SU-DHL-6 (cell line): ENCODE results near the gene TMEM178B.

ENCODE experiments used
- H2AFZ ChIP-seq: fragments of 200-600 bp; sonication (generic); 2 replicates; pipeline ENCODE4 v1.6.1; 2014; ENCODE audit warnings: low read depth, mild to moderate bottlenecking, moderate library complexity, mixed read lengths, antibody characterized with exemption, low read length; ENCODE audit not compliant: severe bottlenecking
- H3F3A ChIP-seq: fragments of 200-600 bp; shearing (Covaris generic); 2 replicates; pipeline ENCODE4 v1.6.0; 2016; ENCODE audit warnings: antibody characterized with exemption, mild to moderate bottlenecking; ENCODE audit not compliant: insufficient read depth
- H3K27ac ChIP-seq: fragments of 200-600 bp; sonication (generic); 2 replicates; pipeline ENCODE4 v1.5.1; 2016; ENCODE audit warnings: low read depth, mild to moderate bottlenecking, low read length, moderate library complexity, mixed read lengths
- H3K27me3 ChIP-seq: fragments of 200-600 bp; sonication (generic), shearing (Covaris generic); 2 replicates; pipeline ENCODE4 v1.6.0; 2014; ENCODE audit warnings: mild to moderate bottlenecking, low read length
- H3K36me3 ChIP-seq: fragments of 200-600 bp; sonication (generic); 2 replicates; pipeline ENCODE4 v1.6.1; 2014; ENCODE audit warnings: mild to moderate bottlenecking, low read length, mixed read lengths
- H3K4me2 ChIP-seq: fragments of 300-600, 200-600 bp; shearing (Covaris generic), sonication (generic); 2 replicates; pipeline ENCODE4 v1.6.0; 2014; ENCODE audit warnings: low read length, low read depth, mild to moderate bottlenecking; ENCODE audit not compliant: poor library complexity, severe bottlenecking
- H3K4me3 ChIP-seq: fragments of 200-600 bp; sonication (generic); 2 replicates; pipeline ENCODE4 v1.5.1; 2014; ENCODE audit warnings: antibody characterized with exemption, low read length, mild to moderate bottlenecking, mixed read lengths; ENCODE audit not compliant: insufficient read depth, poor library complexity, severe bottlenecking
- H3K79me2 ChIP-seq: fragments of 200-600 bp; sonication (generic); 2 replicates; pipeline ENCODE4 v1.6.1; 2014; ENCODE audit warnings: mild to moderate bottlenecking, low read length, moderate library complexity; ENCODE audit not compliant: insufficient read depth
- H3K9ac ChIP-seq: fragments of 200-600 bp; sonication (generic); 2 replicates; pipeline ENCODE4 v1.7.0; 2014; ENCODE audit warnings: mild to moderate bottlenecking, low read length
- H3K9me2 ChIP-seq: fragments of 200-600 bp; sonication (generic); replicated peaks from 2 replicates; pipeline ENCODE4 v1.6.1; 2014; ENCODE audit warnings: low read length; ENCODE audit not compliant: insufficient read depth
- H3K9me3 ChIP-seq: fragments of 200-600 bp; sonication (generic); 2 replicates; pipeline ENCODE4 v1.6.1; 2014; ENCODE audit warnings: low read length, mixed read lengths; ENCODE audit not compliant: insufficient read depth
- H4K20me1 ChIP-seq: fragments of 200-600 bp; sonication (generic); 2 replicates; pipeline ENCODE4 v1.6.1; 2014; ENCODE audit warnings: low read depth, mild to moderate bottlenecking, antibody characterized with exemption, low read length, moderate library complexity, mixed read lengths
- CTCF ChIP-seq: fragments of 200-600 bp; sonication (generic); IDR thresholded peaks from one replicate; pipeline ENCODE4 v1.5.1; 2017; ENCODE audit warnings: antibody characterized with exemption, mild to moderate bottlenecking, low read length, moderate library complexity; ENCODE audit not compliant: insufficient read depth, poor library complexity, severe bottlenecking
- EZH2phosphoT487 ChIP-seq: fragments of 200-600 bp; sonication (generic), shearing (Covaris generic); conservative IDR thresholded peaks from 2 replicates; pipeline ENCODE4 v1.6.1; 2018; ENCODE audit warnings: mild to moderate bottlenecking, antibody characterized with exemption, low read length, moderate library complexity, mixed read lengths

Gene TMEM178B

GRCh38 chr7:141352955-141353354, 279.1 kb downstream of the TMEM178B start:
- no peak overlapping the region for H2AFZ ChIP-seq

GRCh38 chr7:141354251-141354650, 280.4 kb downstream of the TMEM178B start:
- H3K27ac ChIP-seq: no peak overlapping the region
- no peaks in the 10 kb centered on the region for H3K9me3 ChIP-seq
- H3K27me3 ChIP-seq: no peaks in the 10 kb centered on the region
- TF ChIP-seq EZH2phosphoT487: no peak
- TF ChIP-seq CTCF: no peak
- H3K9ac ChIP-seq: no peak overlapping the region
- no peak overlapping the region for H3K4me3 ChIP-seq
- no peak overlapping the region for H3K4me2 ChIP-seq
- no peaks in the 10 kb centered on the region for H3K36me3 ChIP-seq
- H3K9me2 ChIP-seq: no peaks in the 10 kb centered on the region
- no peak overlapping the region for H2AFZ ChIP-seq
- H3F3A ChIP-seq: no peaks in the 10 kb centered on the region
- no peaks in the 10 kb centered on the region for H3K79me2 ChIP-seq
- no peaks in the 10 kb centered on the region for H4K20me1 ChIP-seq

More at GRCh38 chr7:141352955-141353354, 279.1 kb downstream of the TMEM178B start:
- no peak overlapping the region for H3K4me2 ChIP-seq
- no peaks in the 10 kb centered on the region for H3K9me3 ChIP-seq
- H3K9me2 ChIP-seq: no peaks in the 10 kb centered on the region
- H3F3A ChIP-seq: no peaks in the 10 kb centered on the region
- no peaks in the 10 kb centered on the region for H3K27me3 ChIP-seq
- H3K27ac ChIP-seq: no peak overlapping the region
- H3K9ac ChIP-seq: no peak overlapping the region
- TF ChIP-seq EZH2phosphoT487 (no peak), CTCF (no peak)
- no peaks in the 10 kb centered on the region for H4K20me1 ChIP-seq
- no peak overlapping the region for H3K4me3 ChIP-seq
- H3K36me3 ChIP-seq: no peaks in the 10 kb centered on the region
- H3K79me2 ChIP-seq: no peaks in the 10 kb centered on the region

GRCh38 chr7:141355032-141355431, 281.2 kb downstream of the TMEM178B start:
- H3K4me2 ChIP-seq: no peak overlapping the region
- H3K9me3 ChIP-seq: no peaks in the 10 kb centered on the region
- no peak overlapping the region for H2AFZ ChIP-seq
- H3K36me3 ChIP-seq: no peaks in the 10 kb centered on the region
- H3K27ac ChIP-seq: no peak overlapping the region
- H3K9ac ChIP-seq: no peak overlapping the region
- no peak overlapping the region for H3K4me3 ChIP-seq
- H3F3A ChIP-seq: no peaks in the 10 kb centered on the region
- no peaks in the 10 kb centered on the region for H3K27me3 ChIP-seq
- TF ChIP-seq EZH2phosphoT487 (no peak), CTCF (no peak)
- no peaks in the 10 kb centered on the region for H3K9me2 ChIP-seq
- no peaks in the 10 kb centered on the region for H4K20me1 ChIP-seq
- H3K79me2 ChIP-seq: no peaks in the 10 kb centered on the region
